Ovary (tissue), 3 donors: Measurements from ENCODE around the gene TRAF3IP3.

Source experiments
- CTCF ChIP-seq, 3 donors: fragments of 450-650 bp in 2 of 3; fragments of 200-600 bp in 1 of 3; IDR thresholded peaks; one replicate each; pipeline versions ENCODE4 v1.5.1 to v1.8.0; 2016 to 2022; ENCODE audit warnings: antibody characterized with exemption in 3 of 3, mild to moderate bottlenecking in 1 of 3
- POLR2A ChIP-seq: fragments of 450-650 bp; IDR thresholded peaks from one replicate; pipeline ENCODE4 v1.6.1; 2017; ENCODE audit warnings: antibody characterized with exemption, mild to moderate bottlenecking, moderate library complexity
- donor health status: DM: no; HTN: no; CAD: no.

- TF ChIP-seq CTCF (IDR thresholded peaks at IDR 0.05): no peak
- no peak for TF ChIP-seq POLR2A
Measured at GRCh38 chr1:209738270-209738669, 17.6 kb upstream of the TRAF3IP3 start.
